Body of pancreas (tissue), 4 donors: ENCODE data around the gene CEACAM5. TPM values are rescaled to one million over a fixed set of nuclear protein-coding genes. Genes with fewer than 3 reads are reported as not detected.

Source experiments
- ATAC-seq: fragments of 150-250 bp; one replicate; pipeline ENCODE4 v1.9.1; 2016
- DNase-seq, 4 donors: peaks; one replicate each; pipeline ENCODE4 v3.0.0-alpha.2; 2019
- H3K27ac ChIP-seq, 4 donors: fragments of 200-600 bp; sonication (generic); 1 replicate in 3 of 4; 2 replicates in 1 of 4; pipeline versions ENCODE4 v1.5.1 to v1.6.1; 2016 to 2019; ENCODE audit warnings: mild to moderate bottlenecking in 1 of 4, mixed read lengths in 1 of 4, moderate library complexity in 1 of 4
- H3K27me3 ChIP-seq, 2 donors: fragments of 200-600 bp; sonication (generic); one replicate each; pipeline ENCODE4 v1.6.0; 2016; ENCODE audit warnings: mild to moderate bottlenecking in 1 of 2
- H3K36me3 ChIP-seq, 2 donors: fragments of 200-600 bp; sonication (generic); replicated peaks in 1 of 2; 2 replicates each; pipeline ENCODE4 v1.5.1; 2016; ENCODE audit warnings: low read depth in 2 of 2; ENCODE audit not compliant: insufficient read depth in 1 of 2
- H3K4me1 ChIP-seq: fragments of 200-600 bp; sonication (generic); one replicate; pipeline ENCODE4 v1.6.0; 2016
- H3K4me3 ChIP-seq, 2 donors: fragments of 200-600 bp; sonication (generic); 1 replicate in 1 of 2; 2 replicates in 1 of 2; pipeline ENCODE4 v1.5.1; 2016 to 2019
- H3K9me3 ChIP-seq, 3 donors: fragments of 200-600 bp; sonication (generic); 1 replicate in 2 of 3; 2 replicates in 1 of 3; pipeline ENCODE4 v1.5.1; 2016
- CTCF ChIP-seq, 7 experiments: fragments of 450-650 bp in 4 of 7; fragments of 200-600 bp in 3 of 7; sonication (generic) in 3 of 7; IDR thresholded peaks; one replicate each; pipeline ENCODE4 v1.5.1; 2016 to 2019; ENCODE audit warnings: antibody characterized with exemption in 7 of 7
- POLR2A ChIP-seq, 3 donors: fragments of 450-650 bp; IDR thresholded peaks; one replicate each; pipeline ENCODE4 v1.6.1; 2016; ENCODE audit warnings: antibody characterized with exemption in 3 of 3, mild to moderate bottlenecking in 2 of 3
- WGBS, 2 donors: methylation state at CpG; one replicate each; pipeline ENCODE4 v1.1.5; 2017; 5-methylcytosine and 5-hydroxymethylcytosine counted together
- intact Hi-C: fragments of 100-400 bp; cut with DNase I; formaldehyde crosslinking; loops from one replicate; pipeline ENCODE4 v1.15.1; 2023
- total RNA-seq, 2 donors: library from RNA; depleted of rRNA; stranded (reverse); fragments of >200 nt; gene quantifications; one replicate each; pipeline ENCODE4 v1.1.0, GENCODE V29; 2016

Gene CEACAM5
- total RNA-seq, 2 donors from 2014 or later: 4.9 TPM; not detected in 1

GRCh38 chr19:41682437-41682836, 26.0 kb upstream of the CEACAM5 start:
- intact Hi-C loops: no loop called here
- no peaks in the 10 kb centered on the region for H3K4me1 ChIP-seq
- H3K4me3 ChIP-seq: no peak overlapping the region
- no peak for DNase-seq
- no peaks in the 10 kb centered on the region for H3K9me3 ChIP-seq
- 46% methylated on average over 6 of the region's 6 CpGs for WGBS, 2 donors
- TF ChIP-seq POLR2A (IDR thresholded peaks at IDR 0.05): no peak
- TF ChIP-seq CTCF (IDR thresholded peaks at IDR 0.05): no peak
- H3K27me3 ChIP-seq: no peaks in the 10 kb centered on the region
- H3K27ac ChIP-seq: no peak overlapping the region
- ATAC-seq: no peak
- no peaks in the 10 kb centered on the region for H3K36me3 ChIP-seq

GRCh38 chr19:41687419-41687818, 21.0 kb upstream of the CEACAM5 start:
- DNase-seq: no peak
- peak in 1 of 3 donors; percentile 5 for TF ChIP-seq POLR2A (IDR thresholded peaks at IDR 0.05)
- TF ChIP-seq CTCF (IDR thresholded peaks at IDR 0.05): no peak
- Histone ChIP-seq H3K27ac (peak overlapping the region in 2 of 4 donors; percentile 21 to 82), H3K27me3 (no peaks in the 10 kb centered on the region), H3K9me3 (no peaks in the 10 kb centered on the region), H3K36me3 (no peaks in the 10 kb centered on the region), H3K4me1 (peaks cover 13% of the 10 kb centered on the region), H3K4me3 (no peak overlapping the region)
- no peak for ATAC-seq
- intact Hi-C loops: no loop called here
- WGBS, 2 donors: 41 to 51% methylated on average over 3 of the region's 3 CpGs

- WGBS, 2 donors: 57 to 60% methylated on average over 1 of the region's 1 CpG
These were observed 20.3 kb upstream of the CEACAM5 start, which contains the start of gene CEACAM7 for GRCh38 chr19:41688098-41688497. CEACAM7 (minus strand) TSS chr19:41688270; CDS start chr19:41688165, 105 bp downstream.

GRCh38 chr19:41688687-41689086, 19.7 kb upstream of the CEACAM5 start:
- peaks cover 13% of the 10 kb centered on the region for H3K4me1 ChIP-seq
- H3K4me3 ChIP-seq: no peak overlapping the region
- no peaks in the 10 kb centered on the region for H3K36me3 ChIP-seq
- H3K27me3 ChIP-seq: no peaks in the 10 kb centered on the region
- TF ChIP-seq CTCF (IDR thresholded peaks at IDR 0.05) (no peak), POLR2A (IDR thresholded peaks at IDR 0.05) (no peak)
- WGBS, 2 donors: 52 to 69% methylated on average over 4 of the region's 4 CpGs
- no peaks in the 10 kb centered on the region for H3K9me3 ChIP-seq
- intact Hi-C loops: no loop called here
- H3K27ac ChIP-seq: peak overlapping the region in 2 of 4 donors; percentile 6 to 82
- no peak for DNase-seq
- ATAC-seq: no peak

More at GRCh38 chr19:41688098-41688497, 20.3 kb upstream of the CEACAM5 start, which contains the start of gene CEACAM7:
- Histone ChIP-seq H3K4me3 (no peak within 1 kb of the TSS), H3K4me1 (peaks cover 13% of the 10 kb centered on the region), H3K9me3 (no peaks in the 10 kb centered on the region), H3K27ac (peak within 1 kb of the TSS in 3 of 4 donors; percentile 52 to 82 (median 63)), H3K27me3 (no peaks in the 10 kb centered on the region), H3K36me3 (no peaks in the 10 kb centered on the region)
- intact Hi-C loops: no loop called here
- TF ChIP-seq CTCF (IDR thresholded peaks at IDR 0.05) (no peak), POLR2A (IDR thresholded peaks at IDR 0.05) (no peak)
- DNase-seq: no peak
- ATAC-seq: no peak
